ENCODE results near the gene OIP5.
A peak's percentile ranks its signal among the peaks of the same experiment; 100 is the strongest.
"Not testable (repeated sequence)": the region's sequence is repeated elsewhere in the genome, so short reads cannot be mapped to it uniquely, and the experiment has no call there.

OIP5 gene

GRCh38 chr15:41332194-41333025 lies at the start of gene OIP5, which contains the start of gene NUSAP1:
TSS of gene OIP5 (minus strand) at chr15:41332591. CDS start at chr15:41332561, 30 bp downstream.
TSS of gene NUSAP1 (plus strand) at chr15:41332881. CDS start at chr15:41332958, 77 bp downstream.
- peak; percentile 96 for DNase-seq

- DNase-seq: no peak
These were observed 45.6 kb upstream of the OIP5 start for GRCh38 chr15:41377978-41378377.

- DNase-seq: no peak
These were observed 35.0 kb upstream of the OIP5 start for GRCh38 chr15:41367418-41367817.

GRCh38 chr15:41354371-41354770 lies 22.0 kb upstream of the OIP5 start:
- DNase-seq: no peak

- no peak for DNase-seq
These were observed 17.8 kb upstream of the OIP5 start for GRCh38 chr15:41350057-41350717.

GRCh38 chr15:41347236-41347635 lies 14.8 kb upstream of the OIP5 start:
- DNase-seq: no peak

- DNase-seq: no peak
These were observed 9.1 kb upstream of the OIP5 start for GRCh38 chr15:41341519-41341918.

- no peak for DNase-seq
These were observed 7.9 kb upstream of the OIP5 start for GRCh38 chr15:41340189-41340695.

- no peak for DNase-seq
These were observed 5.5 kb upstream of the OIP5 start for GRCh38 chr15:41337631-41338522.

GRCh38 chr15:41337047-41337446 lies 4.7 kb upstream of the OIP5 start:
- DNase-seq: no peak

- no peak for DNase-seq
These were observed 4.2 kb upstream of the OIP5 start for GRCh38 chr15:41336549-41336948.

- no peak for DNase-seq
These were observed 2.1 kb upstream of the OIP5 start for GRCh38 chr15:41334293-41335120.

GRCh38 chr15:41333026-41333562 lies 703 bp upstream of the OIP5 start:
- DNase-seq: no peak

GRCh38 chr15:41331833-41332193 lies 578 bp downstream of the OIP5 start:
- DNase-seq: peak; percentile 14

GRCh38 chr15:41331281-41331680 lies 1.1 kb downstream of the OIP5 start:
- DNase-seq: no peak

- no peak for DNase-seq
These were observed 8.8 kb downstream of the OIP5 start for GRCh38 chr15:41323611-41324010.

GRCh38 chr15:41320805-41321330 lies 11.5 kb downstream of the OIP5 start:
- not testable (repeated sequence) for DNase-seq

GRCh38 chr15:41309226-41309905 lies 23.0 kb downstream of the OIP5 start:
- no peak for DNase-seq

GRCh38 chr15:41307679-41308078 lies 24.7 kb downstream of the OIP5 start:
- no peak for DNase-seq

GRCh38 chr15:41304149-41304770 lies 28.1 kb downstream of the OIP5 start:
- no peak for DNase-seq

Data from NCI-H510A treated with DMSO at 0.1 percent for 48 hours (cell line).